Measurements from ENCODE around the gene NPW.

DNA sequence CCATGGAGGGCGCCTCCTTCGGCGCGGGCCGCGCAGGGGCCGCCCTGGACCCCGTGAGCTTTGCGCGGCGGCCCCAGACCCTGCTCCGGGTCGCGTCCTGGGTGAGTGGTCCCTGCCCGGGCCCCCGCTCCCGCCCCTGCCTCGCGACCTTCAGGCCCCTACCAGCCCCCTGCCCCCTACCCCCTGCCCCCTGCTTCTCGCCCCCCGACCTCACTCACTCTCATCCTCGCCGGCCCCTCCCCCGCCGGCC is 29.6 kb upstream of the NPW start:
- TF ChIP-seq, protein P1, sequence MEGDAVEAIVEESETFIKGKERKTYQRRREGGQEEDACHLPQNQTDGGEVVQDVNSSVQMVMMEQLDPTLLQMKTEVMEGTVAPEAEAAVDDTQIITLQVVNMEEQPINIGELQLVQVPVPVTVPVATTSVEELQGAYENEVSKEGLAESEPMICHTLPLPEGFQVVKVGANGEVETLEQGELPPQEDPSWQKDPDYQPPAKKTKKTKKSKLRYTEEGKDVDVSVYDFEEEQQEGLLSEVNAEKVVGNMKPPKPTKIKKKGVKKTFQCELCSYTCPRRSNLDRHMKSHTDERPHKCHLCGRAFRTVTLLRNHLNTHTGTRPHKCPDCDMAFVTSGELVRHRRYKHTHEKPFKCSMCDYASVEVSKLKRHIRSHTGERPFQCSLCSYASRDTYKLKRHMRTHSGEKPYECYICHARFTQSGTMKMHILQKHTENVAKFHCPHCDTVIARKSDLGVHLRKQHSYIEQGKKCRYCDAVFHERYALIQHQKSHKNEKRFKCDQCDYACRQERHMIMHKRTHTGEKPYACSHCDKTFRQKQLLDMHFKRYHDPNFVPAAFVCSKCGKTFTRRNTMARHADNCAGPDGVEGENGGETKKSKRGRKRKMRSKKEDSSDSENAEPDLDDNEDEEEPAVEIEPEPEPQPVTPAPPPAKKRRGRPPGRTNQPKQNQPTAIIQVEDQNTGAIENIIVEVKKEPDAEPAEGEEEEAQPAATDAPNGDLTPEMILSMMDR (IDR thresholded peaks at IDR 0.05; ENCODE audit: low read depth, low read length), result no peak
- TF ChIP-seq EZH2phosphoT487 (IDR thresholded peaks at IDR 0.05; ENCODE audit: low read depth), result no peak
